Measurements from ENCODE around the gene FOXA1. TPM values are rescaled to one million over a fixed set of nuclear protein-coding genes. Genes with fewer than 3 reads are reported as not detected.
A peak's percentile ranks its signal among the peaks of the same experiment; 100 is the strongest.

FOXA1 gene
- total and polyA plus RNA-seq, 4 donors: 14.3 to 67.2 (median 23.6) TPM

DNA sequence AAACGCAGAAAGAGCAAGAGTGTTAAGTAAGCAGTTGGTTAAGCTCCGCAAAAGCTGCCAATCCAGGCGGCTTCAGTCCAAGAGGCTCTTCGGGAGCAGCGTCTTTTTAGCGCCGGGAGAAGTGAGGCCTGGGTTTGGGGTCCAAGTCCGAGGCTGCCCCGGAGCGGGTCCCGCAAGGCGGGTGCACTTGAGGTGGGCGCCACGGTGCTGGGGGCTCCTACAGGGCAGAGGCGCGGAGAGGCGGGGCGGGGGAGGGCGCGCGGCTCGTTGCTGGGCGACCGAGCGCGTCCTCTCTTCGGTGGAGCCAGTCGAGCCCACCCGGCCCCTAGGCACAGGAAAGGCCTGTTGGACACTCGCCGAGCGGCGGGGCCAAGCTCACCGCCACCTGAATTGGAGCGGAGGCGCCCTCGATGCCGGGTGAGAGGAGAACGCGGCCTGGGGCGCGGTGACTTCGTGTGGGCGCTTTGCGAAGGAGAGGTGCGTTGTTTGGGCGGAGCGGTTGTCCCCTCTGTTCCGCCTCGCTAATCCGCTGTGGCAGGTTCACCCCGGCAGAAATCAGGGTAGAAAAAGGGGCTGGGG lies 16.0 kb upstream of the FOXA1 start:
- H3K4me3 ChIP-seq: no peak overlapping the region
- no peak overlapping the region for H3K27ac ChIP-seq (ENCODE audit: low read depth in 1 of 2, low read length in 1 of 2)

DNA sequence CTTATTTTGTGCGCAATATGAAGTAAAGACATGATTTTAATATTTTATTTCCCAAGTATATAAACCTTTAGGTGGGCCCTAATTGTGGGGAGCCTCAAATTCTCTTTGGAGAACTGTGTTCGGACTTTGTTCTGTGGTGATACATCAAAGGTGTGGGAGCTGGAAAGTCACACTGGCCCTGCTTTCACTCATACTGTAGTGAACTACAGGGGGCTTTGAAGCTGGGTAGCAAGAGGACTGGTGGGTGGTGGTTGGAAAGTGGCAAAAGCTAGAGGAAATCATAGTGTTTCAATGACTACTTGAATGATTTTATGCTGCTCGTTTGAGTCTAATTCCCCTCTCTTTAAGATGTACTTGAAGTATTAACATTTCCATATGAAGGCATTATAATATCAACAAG lies 13.6 kb upstream of the FOXA1 start:
- peaks cover 0 to 10% (median 0%) of the 10 kb centered on the region in 4 donors for H3K9me3 ChIP-seq (ENCODE audit: control insufficient read depth in 4 of 4, insufficient read depth in 3 of 4, low read length in 3 of 4)
- H3K27ac ChIP-seq (ENCODE audit: low read depth in 1 of 2, low read length in 1 of 2): no peak overlapping the region
- H3K4me1 ChIP-seq (ENCODE audit: control insufficient read depth in 5 of 5, insufficient read depth in 5 of 5, low read length in 5 of 5): no peaks in the 10 kb centered on the region
- no peaks in the 10 kb centered on the region for H3K36me3 ChIP-seq (ENCODE audit: control insufficient read depth in 4 of 4, insufficient read depth in 4 of 4, low read length in 4 of 4)
- peaks cover 3 to 46% (median 39%) of the 10 kb centered on the region in 3 donors for H3K27me3 ChIP-seq (ENCODE audit: control insufficient read depth in 3 of 3, insufficient read depth in 3 of 3, low read length in 2 of 3)
- no peak for ATAC-seq (ENCODE audit: insufficient read depth, low FRiP score)
- H3K9ac ChIP-seq (ENCODE audit: insufficient read depth in 1 of 2, low read length in 2 of 2): no peak overlapping the region
- 74 to 79% methylated on average over 3 of the region's 3 CpGs for WGBS, 2 donors
- DNase-seq: no peak
- H3K4me3 ChIP-seq: no peak overlapping the region
- TF ChIP-seq CTCF (IDR thresholded peaks at IDR 0.05; ENCODE audit: control extremely low read depth, extremely low read depth): no peak

More for the DNA sequence above, 16.0 kb upstream of the FOXA1 start:
- DNase-seq (peak in 2 of 3 donors; percentile 40 to 41), ATAC-seq (ENCODE audit: insufficient read depth, low FRiP score) (peak; percentile 6)
- no peaks in the 10 kb centered on the region for H3K4me1 ChIP-seq (ENCODE audit: control insufficient read depth in 5 of 5, insufficient read depth in 5 of 5, low read length in 5 of 5)
- H3K27me3 ChIP-seq (ENCODE audit: control insufficient read depth in 3 of 3, insufficient read depth in 3 of 3, low read length in 2 of 3): peaks cover 0 to 24% (median 19%) of the 10 kb centered on the region in 3 donors
- H3K9me3 ChIP-seq (ENCODE audit: control insufficient read depth in 4 of 4, insufficient read depth in 3 of 4, low read length in 3 of 4): peaks cover 2 to 13% (median 6%) of the 10 kb centered on the region in 4 donors
- 15 to 31% methylated on average over 50 to 52 of the region's 52 CpGs for whole genome bisulfite sequencing, 2 donors
- H3K36me3 ChIP-seq (ENCODE audit: control insufficient read depth in 4 of 4, insufficient read depth in 4 of 4, low read length in 4 of 4): no peaks in the 10 kb centered on the region
- no peak overlapping the region for H3K9ac ChIP-seq (ENCODE audit: insufficient read depth in 1 of 2, low read length in 2 of 2)
- no peak for TF ChIP-seq CTCF (IDR thresholded peaks at IDR 0.05; ENCODE audit: control extremely low read depth, extremely low read depth)

DNA sequence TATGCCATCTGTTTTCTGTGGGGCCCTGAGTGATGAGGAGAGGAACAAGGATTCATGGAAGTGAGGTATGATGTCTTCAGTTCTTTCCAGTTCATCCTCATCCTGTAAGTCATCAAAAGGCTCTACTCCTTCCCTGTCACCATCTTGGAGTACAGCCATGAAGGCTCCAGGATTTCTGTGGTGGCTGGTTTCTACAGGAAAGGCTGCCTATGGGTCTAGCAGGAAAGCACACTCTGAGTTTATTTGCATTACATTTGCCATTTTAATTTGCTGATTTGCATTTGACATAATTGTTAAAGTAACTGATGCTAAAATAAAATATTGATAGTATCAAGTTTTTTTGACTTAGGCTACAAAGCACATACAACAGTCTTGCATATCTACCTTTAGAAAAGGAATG lies 11.6 kb upstream of the FOXA1 start:
- Histone ChIP-seq H3K9ac (ENCODE audit: insufficient read depth in 1 of 2, low read length in 2 of 2) (no peak overlapping the region), H3K4me1 (ENCODE audit: control insufficient read depth in 5 of 5, insufficient read depth in 5 of 5, low read length in 5 of 5) (peaks cover 0 to 5% (median 0%) of the 10 kb centered on the region in 5 donors), H3K27ac (ENCODE audit: low read depth in 1 of 2, low read length in 1 of 2) (no peak overlapping the region), H3K36me3 (ENCODE audit: control insufficient read depth in 4 of 4, insufficient read depth in 4 of 4, low read length in 4 of 4) (no peaks in the 10 kb centered on the region), H3K9me3 (ENCODE audit: control insufficient read depth in 4 of 4, insufficient read depth in 3 of 4, low read length in 3 of 4) (peaks cover 0 to 12% (median 0%) of the 10 kb centered on the region in 4 donors), H3K27me3 (ENCODE audit: control insufficient read depth in 3 of 3, insufficient read depth in 3 of 3, low read length in 2 of 3) (peaks cover 6 to 64% (median 51%) of the 10 kb centered on the region in 3 donors), H3K4me3 (no peak overlapping the region)
- no peak for TF ChIP-seq CTCF (IDR thresholded peaks at IDR 0.05; ENCODE audit: control extremely low read depth, extremely low read depth)
- no peak for ATAC-seq (ENCODE audit: insufficient read depth, low FRiP score)
- no peak for DNase-seq

Measured in lung (tissue), 12 donors.